Measurements from ENCODE around the gene KIAA0753.

DNA sequence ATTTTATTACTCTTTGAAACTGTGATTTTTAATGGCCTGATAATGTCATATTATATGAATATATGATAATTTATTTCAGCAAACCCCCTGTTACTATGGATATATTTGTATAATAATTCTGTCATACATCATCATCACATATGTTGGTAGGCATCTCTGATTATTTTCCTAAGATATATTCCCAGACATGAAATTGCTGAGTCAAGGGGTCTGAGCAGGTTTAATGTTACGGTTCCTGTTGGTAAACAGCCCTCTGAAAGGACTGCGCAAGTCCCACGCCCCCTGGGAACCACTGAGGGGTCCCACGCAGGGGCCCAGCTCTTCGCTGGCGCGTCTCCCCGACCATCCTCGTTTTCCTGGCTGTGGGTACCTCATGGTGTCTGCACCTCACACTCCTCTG is 48.4 kb upstream of the KIAA0753 start:
- TF ChIP-seq, protein P1, sequence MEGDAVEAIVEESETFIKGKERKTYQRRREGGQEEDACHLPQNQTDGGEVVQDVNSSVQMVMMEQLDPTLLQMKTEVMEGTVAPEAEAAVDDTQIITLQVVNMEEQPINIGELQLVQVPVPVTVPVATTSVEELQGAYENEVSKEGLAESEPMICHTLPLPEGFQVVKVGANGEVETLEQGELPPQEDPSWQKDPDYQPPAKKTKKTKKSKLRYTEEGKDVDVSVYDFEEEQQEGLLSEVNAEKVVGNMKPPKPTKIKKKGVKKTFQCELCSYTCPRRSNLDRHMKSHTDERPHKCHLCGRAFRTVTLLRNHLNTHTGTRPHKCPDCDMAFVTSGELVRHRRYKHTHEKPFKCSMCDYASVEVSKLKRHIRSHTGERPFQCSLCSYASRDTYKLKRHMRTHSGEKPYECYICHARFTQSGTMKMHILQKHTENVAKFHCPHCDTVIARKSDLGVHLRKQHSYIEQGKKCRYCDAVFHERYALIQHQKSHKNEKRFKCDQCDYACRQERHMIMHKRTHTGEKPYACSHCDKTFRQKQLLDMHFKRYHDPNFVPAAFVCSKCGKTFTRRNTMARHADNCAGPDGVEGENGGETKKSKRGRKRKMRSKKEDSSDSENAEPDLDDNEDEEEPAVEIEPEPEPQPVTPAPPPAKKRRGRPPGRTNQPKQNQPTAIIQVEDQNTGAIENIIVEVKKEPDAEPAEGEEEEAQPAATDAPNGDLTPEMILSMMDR (conservative IDR thresholded peaks at IDR 0.05; ENCODE audit: low read length): no peak
- no peak for TF ChIP-seq EZH2phosphoT487 (IDR thresholded peaks at IDR 0.05; ENCODE audit: borderline replicate concordance, low read depth, low read length)

Data from OCI-LY7 (cell line).